ENCODE data around the gene VMAC.

VMAC gene

DNA sequence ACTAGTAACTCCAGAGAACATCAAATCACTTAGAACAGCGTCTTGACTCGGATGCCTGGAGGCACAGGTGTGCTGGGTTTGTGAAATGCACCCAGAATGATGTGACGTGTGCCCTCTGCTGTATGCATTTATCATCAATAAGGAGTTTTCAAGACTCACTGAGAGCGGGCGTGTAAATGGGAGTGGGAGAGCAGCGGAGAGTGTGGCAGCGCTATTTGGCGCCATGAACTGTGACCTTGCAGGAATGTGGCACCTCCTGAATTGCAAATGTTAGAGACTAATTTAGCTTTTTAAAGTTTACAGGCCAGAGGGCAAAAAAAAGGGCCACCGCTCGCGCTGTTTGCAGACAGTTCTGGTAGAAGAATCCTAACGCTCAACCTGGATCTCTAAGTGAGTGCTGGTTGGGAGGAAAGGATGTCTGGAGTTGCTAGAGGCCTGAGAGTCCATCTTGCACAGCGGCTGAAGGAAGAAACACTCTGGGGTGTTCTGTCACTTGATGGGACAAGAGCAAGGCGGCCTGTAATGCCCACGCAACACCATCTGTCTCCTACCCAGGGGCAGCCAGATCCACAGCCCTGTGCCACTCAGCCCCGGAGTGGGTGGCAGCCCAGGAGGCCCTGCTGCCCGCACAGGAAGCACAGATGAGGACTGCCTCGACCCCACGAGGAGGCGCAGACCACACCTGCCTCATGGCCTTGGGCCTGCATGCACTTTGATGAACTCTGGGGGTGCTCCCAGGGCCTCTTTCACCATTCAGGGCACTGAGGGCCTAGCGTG, 53.6 kb downstream of the VMAC start:
- no peak for DNase-seq (ENCODE audit: low read depth, low spot score)
- in situ Hi-C loops (cut with HindIII; ENCODE audit: low sequenced_read_pairs), result no loop called here
- TF ChIP-seq, protein P1, sequence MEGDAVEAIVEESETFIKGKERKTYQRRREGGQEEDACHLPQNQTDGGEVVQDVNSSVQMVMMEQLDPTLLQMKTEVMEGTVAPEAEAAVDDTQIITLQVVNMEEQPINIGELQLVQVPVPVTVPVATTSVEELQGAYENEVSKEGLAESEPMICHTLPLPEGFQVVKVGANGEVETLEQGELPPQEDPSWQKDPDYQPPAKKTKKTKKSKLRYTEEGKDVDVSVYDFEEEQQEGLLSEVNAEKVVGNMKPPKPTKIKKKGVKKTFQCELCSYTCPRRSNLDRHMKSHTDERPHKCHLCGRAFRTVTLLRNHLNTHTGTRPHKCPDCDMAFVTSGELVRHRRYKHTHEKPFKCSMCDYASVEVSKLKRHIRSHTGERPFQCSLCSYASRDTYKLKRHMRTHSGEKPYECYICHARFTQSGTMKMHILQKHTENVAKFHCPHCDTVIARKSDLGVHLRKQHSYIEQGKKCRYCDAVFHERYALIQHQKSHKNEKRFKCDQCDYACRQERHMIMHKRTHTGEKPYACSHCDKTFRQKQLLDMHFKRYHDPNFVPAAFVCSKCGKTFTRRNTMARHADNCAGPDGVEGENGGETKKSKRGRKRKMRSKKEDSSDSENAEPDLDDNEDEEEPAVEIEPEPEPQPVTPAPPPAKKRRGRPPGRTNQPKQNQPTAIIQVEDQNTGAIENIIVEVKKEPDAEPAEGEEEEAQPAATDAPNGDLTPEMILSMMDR (IDR thresholded peaks at IDR 0.05; ENCODE audit: low read depth, low read length), result no peak
- H3K4me3 ChIP-seq (ENCODE audit: low read depth, low read length), result no peak overlapping the region

DNA sequence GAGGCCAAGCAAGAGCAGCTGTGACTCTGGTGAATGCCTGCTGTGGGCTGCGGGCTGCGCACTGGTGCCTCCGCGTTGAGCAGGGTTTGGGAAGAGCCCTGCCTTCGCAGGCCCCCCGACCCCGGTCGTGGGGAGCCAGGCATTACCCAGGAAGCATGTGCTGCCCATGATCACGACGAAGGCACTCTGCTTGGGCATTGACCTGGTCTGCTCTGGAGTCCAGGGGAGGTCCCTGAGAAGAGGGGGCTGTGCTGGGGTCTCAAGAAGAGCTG, 54.1 kb downstream of the VMAC start:
- no peak overlapping the region for H3K4me3 ChIP-seq (ENCODE audit: low read depth, low read length)
- DNase-seq (ENCODE audit: low read depth, low spot score), result no peak
- TF ChIP-seq, protein P1 (IDR thresholded peaks at IDR 0.05; ENCODE audit: low read depth, low read length), result no peak
- in situ Hi-C loops (cut with HindIII; ENCODE audit: low sequenced_read_pairs), result no loop called here

DNA sequence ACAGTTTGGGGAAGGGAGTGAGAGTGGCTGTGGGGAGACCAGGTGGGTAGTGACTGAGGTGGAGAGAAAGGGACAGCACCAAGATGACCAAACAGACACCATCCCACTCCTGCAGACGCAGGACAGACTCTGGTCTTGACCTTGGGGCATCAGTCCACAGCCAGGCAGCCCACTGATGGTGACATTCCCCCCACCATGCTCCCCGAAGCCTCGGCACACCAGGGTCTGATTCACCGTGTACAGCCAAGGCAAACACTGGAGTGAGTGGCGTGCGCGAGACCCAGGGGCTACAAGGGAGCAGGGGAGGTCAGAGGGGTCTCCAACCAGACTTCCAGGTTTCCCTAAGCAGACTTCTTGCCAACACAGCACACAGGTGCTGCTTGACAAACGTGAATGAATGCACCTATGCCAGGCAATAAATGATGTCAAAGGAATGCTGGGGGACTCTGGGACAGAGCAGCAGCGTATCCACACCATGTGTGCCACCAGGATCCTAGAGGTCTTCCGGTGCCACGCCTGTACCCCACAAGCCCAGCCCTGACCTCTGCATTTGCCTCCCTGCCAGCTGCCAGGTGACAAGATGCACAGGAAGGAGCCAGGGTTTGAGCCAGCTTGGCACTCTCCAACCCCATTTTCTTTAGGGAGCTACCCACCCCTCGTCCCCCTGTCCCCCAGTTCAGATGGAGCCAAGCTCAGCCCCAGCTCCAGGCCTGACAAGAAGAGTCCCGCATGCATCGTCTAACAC, 54.8 kb downstream of the VMAC start:
- in situ Hi-C loops (cut with HindIII; ENCODE audit: low sequenced_read_pairs), result no loop called here
- H3K4me3 ChIP-seq (ENCODE audit: low read depth, low read length), result no peak overlapping the region
- TF ChIP-seq, protein P1 (IDR thresholded peaks at IDR 0.05; ENCODE audit: low read depth, low read length), result no peak
- no peak for DNase-seq (ENCODE audit: low read depth, low spot score)
